ENCODE results near the gene GINS2. TPM values are rescaled to one million over a fixed set of nuclear protein-coding genes. Genes with fewer than 3 reads are reported as not detected.

The GINS2 gene
- total RNA-seq, 1 experiment from 2014 or later = 71.9 TPM

DNA sequence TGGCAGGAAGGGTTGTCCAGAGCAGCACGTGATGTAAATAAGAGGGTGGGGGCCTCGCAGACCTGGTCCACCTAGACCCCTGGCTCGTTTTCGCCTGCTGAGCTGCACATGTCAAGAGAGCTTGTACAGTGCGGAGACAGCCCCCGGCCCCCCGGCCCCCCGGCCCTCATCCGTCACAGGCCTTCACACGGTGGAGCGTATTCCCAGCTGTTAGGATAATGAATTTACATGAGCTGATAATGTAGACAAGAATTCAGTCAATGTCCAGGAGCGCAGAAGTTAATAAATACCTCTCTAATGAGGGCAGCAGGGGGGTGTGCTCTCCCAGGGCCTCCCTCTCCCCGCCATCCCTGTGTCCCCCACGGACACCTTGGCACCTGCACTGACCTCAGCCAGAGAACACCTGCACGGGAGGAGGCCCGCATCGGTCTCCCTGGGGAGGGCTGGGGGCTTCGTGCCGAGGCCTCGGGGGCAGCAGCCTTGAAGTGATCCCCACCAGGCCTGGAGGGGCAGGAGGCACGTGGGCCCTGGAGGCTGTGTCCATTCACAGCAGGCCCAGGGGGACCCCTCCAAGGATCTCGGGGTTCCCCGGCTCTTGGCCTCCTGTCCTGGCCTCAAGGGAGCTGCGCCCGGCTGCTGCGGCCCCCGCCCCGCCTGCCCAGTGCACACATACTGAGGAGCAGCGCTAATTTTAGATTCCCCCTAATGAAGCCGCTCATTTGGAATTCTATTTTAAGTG is 61.1 kb downstream of the GINS2 start:
- Histone ChIP-seq H3K4me1 (ENCODE audit: insufficient read depth, low read length, poor library complexity, severe bottlenecking) (peaks cover 31% of the 10 kb centered on the region), H3K27me3 (replicated peaks; ENCODE audit: insufficient read depth, low read depth, low read length, poor library complexity) (no peaks in the 10 kb centered on the region), H3K4me3 (ENCODE audit: low read depth, low read length, poor library complexity, severe bottlenecking) (no peak overlapping the region), H3K27ac (ENCODE audit: low read depth, low read length, poor library complexity, severe bottlenecking) (no peak overlapping the region), H3K36me3 (ENCODE audit: insufficient read depth, low read length, poor library complexity, severe bottlenecking) (peaks cover 3% of the 10 kb centered on the region), H3K9me3 (ENCODE audit: low read depth, low read length, poor library complexity, severe bottlenecking) (peaks cover 12% of the 10 kb centered on the region)
- no peak for DNase-seq (ENCODE audit: low spot score)
- intact Hi-C loops (cut with micrococcal nuclease; ENCODE audit: unreplicated experiment) = loop anchor here (10.0 kb wide), 1 partner anchor 383 kb away; no protein-coding TSS in a partner anchor
- ChIA-PET POLR2A (ENCODE audit: low non-redundant PET) (no interaction called here), CTCF (interaction anchor here (3.8 kb wide), 1 partner anchor 12 kb away, joined by 40 read pairs; no protein-coding TSS in a partner anchor)
- TF ChIP-seq EZH2 (IDR thresholded peaks at IDR 0.05; ENCODE audit: borderline replicate concordance, low read depth, low read length, poor library complexity, severe bottlenecking) = no peak
- TF ChIP-seq CTCF (conservative IDR thresholded peaks at IDR 0.05; ENCODE audit: low read depth, low read length) = no peak
- BruUV-seq (replicated peaks) = no TSS peak

GRCh38 chr16:85627089-85627488 is 61.7 kb downstream of the GINS2 start:
- H3K4me3 ChIP-seq (ENCODE audit: low read depth, low read length, poor library complexity, severe bottlenecking) = no peak overlapping the region

More at GRCh38 chr16:85627089-85627488, 61.7 kb downstream of the GINS2 start:
- Histone ChIP-seq H3K27me3 (replicated peaks; ENCODE audit: insufficient read depth, low read depth, low read length, poor library complexity) (no peaks in the 10 kb centered on the region), H3K4me1 (ENCODE audit: insufficient read depth, low read length, poor library complexity, severe bottlenecking) (peaks cover 31% of the 10 kb centered on the region), H3K27ac (ENCODE audit: low read depth, low read length, poor library complexity, severe bottlenecking) (peak overlapping the region; percentile 71), H3K9me3 (ENCODE audit: low read depth, low read length, poor library complexity, severe bottlenecking) (peaks cover 12% of the 10 kb centered on the region), H3K36me3 (ENCODE audit: insufficient read depth, low read length, poor library complexity, severe bottlenecking) (peaks cover 3% of the 10 kb centered on the region)
- ChIA-PET POLR2A (ENCODE audit: low non-redundant PET) (no interaction called here), CTCF (interaction anchor here (0.7 to 3.8 kb wide), 2 partner anchors 11 to 90 kb away, joined by 3 to 40 read pairs; no protein-coding TSS in a partner anchor)
- BruUV-seq (replicated peaks) = no TSS peak
- intact Hi-C loops (cut with micrococcal nuclease; ENCODE audit: unreplicated experiment) = loop anchor here (10.0 kb wide), 1 partner anchor 382 kb away; no protein-coding TSS in a partner anchor
- TF ChIP-seq EZH2 (IDR thresholded peaks at IDR 0.05; ENCODE audit: borderline replicate concordance, low read depth, low read length, poor library complexity, severe bottlenecking) (no peak), CTCF (conservative IDR thresholded peaks at IDR 0.05; ENCODE audit: low read depth, low read length) (no peak)
- no peak for DNase-seq (ENCODE audit: low spot score)

Other genes with a start within 250 kb of the GINS2 start
- gene GSE1, start 75.6 kb downstream of the GINS2 start, total RNA-seq (2021) = 64.2 and 72.4 TPM in 2 replicates
- gene C16orf74, start 62.1 kb upstream of the GINS2 start, total RNA-seq (2021) = 3.8 and 5.9 TPM in 2 replicates
- gene EMC8, start 110.6 kb upstream of the GINS2 start, total RNA-seq (2021) = 53.1 and 62.7 TPM in 2 replicates
- 554 and 575 TPM in 2 replicates for gene COX4I1, start 110.7 kb upstream of the GINS2 start, total RNA-seq (2021)
- 0.19 TPM in 1 of 2 replicates, not detected in the other for gene IRF8, start 210.2 kb upstream of the GINS2 start, total RNA-seq (2021)

Data from A673 (cell line).